Glomerular visceral epithelial cell (primary cell): ENCODE results near the gene KNDC1.
"Not testable (repeated sequence)": the region's sequence is repeated elsewhere in the genome, so short reads cannot be mapped to it uniquely, and the experiment has no call there.

Experiments
- DNase-seq: peaks from one replicate; pipeline ENCODE4 v3.0.0-alpha.2; 2016; ENCODE audit errors: extremely low spot score

KNDC1 gene

GRCh38 chr10:133124357-133125211 is 35.4 kb upstream of the KNDC1 start:
- no peak for DNase-seq

GRCh38 chr10:133125901-133126300 is 34.1 kb upstream of the KNDC1 start:
- DNase-seq, result no peak

DNA sequence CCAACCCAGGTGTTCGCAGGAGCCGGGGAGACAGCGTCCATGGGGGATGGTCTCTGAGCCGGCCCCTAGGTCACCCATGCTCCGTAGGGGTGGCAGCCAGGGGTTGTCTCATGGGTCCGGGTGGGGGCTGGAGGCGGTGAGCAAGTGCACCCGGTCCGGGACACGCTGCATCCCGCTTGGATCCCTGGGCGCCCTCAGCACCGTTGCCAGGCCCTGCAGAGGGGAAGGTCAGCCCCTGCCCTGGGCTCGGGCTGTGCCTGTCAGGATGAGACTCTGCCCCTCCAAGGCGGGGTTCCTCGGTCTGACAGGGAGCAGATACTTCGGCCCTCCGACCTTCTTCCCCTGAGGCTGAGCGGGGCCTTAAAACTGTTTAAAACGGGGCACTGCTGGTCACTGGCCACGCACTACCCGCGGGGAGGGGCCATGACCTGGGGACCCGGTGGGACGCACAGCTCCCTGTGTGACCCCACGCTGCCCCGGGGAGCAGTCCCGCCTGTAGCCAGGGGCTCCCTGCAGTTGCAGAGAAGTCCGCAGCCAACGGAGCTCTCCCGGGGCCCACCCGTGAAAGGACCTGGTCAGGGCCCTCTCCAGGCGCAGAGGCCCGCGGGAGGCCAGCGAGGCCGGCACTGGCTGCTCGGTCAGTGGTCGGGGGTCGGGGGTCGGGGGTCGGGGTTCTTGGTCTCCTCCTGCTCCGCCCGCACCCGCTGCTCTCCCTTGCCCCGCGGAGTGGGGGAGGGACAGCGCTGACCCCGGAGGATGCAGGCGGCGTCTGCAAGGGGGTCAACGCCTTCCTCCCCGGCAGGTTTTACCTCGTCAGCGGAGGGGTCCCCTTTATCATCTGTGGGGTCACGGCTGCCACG is 33.4 kb upstream of the KNDC1 start:
- DNase-seq, result no peak

GRCh38 chr10:133127291-133128125 is 32.5 kb upstream of the KNDC1 start:
- DNase-seq, result no peak

GRCh38 chr10:133128126-133129070 is 31.6 kb upstream of the KNDC1 start:
- DNase-seq, result no peak

DNA sequence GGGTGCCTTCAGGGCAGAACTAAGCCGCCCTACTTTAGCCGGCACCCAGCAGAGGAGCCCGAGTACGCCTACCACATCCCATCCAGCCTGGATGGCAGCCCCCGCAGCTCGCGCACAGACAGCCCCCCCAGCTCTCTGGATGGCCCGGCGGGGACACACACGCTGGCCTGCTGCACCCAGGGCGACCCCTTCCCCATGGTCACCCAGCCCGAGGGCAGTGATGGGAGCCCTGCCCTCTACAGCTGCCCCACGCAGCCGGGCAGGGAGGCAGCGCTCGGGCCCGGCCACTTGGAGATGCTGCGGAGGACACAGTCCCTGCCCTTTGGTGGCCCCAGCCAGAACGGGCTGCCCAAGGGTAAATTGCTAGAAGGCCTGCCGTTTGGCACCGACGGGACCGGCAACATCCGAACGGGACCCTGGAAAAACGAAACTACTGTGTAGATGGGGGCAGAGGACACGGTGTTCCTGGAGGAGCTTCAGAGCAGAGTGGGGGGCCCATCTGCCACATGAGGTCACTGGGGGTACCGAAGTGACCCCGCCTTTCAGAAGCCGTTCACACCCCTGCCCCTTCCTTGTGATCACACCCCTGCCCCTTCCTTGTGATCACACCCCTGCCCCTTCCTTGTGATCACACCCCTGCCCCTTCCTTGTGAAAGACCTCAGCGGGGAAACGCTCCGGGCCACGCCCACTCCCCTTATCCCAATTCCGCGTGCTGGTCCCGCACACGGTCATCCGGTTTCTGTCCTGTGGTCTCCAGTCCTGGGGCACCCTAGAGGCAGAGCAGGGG is 30.8 kb upstream of the KNDC1 start:
- no peak for DNase-seq

DNA sequence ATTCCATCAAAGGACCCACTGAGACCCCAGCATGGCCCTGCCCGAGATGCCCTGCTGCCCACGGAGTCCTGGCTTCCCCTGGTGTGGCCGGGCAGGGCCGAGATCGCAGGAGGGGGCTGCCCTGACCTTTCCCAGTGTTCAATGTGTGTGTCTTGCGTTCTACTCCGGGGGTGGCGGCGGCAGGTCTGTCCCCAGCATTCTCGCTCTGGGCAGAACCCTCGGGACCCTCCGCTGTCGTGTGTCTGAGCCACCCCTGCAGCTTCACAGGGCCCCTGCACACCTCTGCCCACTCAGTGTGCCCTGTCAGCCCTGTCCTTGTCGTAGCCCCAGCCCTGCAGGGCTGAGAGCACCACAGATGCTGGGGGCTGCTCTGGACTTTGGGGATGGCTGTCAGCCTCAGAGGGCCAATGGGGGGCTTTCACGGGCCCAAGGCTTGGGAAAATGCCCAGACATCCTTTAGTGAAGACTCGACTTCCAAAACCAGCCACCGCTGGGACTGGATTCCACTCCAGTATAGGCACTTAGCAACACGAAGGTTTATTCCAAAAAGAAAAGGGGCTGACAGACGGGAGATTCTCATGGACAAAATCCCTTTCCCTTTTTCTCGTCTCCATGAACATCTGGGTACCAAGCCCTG is 30.0 kb upstream of the KNDC1 start:
- no peak for DNase-seq

- DNase-seq, result no peak
Observed at GRCh38 chr10:133130602-133131001, 29.4 kb upstream of the KNDC1 start.

DNA sequence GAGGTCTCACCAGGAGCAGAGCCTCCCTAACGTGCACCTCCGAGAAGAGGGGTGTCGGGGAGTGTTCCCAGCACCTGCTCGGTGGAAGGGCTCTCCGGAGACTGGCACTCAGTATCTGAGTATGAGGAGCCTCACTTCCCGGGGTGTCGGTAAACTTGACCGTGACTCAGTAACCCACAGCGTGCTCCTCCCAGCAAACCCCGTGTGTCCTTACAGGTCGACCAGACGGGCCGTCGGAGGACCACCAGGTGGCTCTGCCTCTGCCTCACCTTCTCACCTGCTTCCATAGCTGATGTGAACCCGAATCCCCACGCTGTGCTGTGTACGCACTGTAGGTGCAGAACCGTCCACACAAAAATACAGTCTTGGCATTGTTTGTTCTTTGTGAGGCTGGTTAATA is 29.0 kb upstream of the KNDC1 start:
- no peak for DNase-seq

- peak; percentile 14 for DNase-seq
Observed at GRCh38 chr10:133131734-133132472, 28.1 kb upstream of the KNDC1 start.

DNA sequence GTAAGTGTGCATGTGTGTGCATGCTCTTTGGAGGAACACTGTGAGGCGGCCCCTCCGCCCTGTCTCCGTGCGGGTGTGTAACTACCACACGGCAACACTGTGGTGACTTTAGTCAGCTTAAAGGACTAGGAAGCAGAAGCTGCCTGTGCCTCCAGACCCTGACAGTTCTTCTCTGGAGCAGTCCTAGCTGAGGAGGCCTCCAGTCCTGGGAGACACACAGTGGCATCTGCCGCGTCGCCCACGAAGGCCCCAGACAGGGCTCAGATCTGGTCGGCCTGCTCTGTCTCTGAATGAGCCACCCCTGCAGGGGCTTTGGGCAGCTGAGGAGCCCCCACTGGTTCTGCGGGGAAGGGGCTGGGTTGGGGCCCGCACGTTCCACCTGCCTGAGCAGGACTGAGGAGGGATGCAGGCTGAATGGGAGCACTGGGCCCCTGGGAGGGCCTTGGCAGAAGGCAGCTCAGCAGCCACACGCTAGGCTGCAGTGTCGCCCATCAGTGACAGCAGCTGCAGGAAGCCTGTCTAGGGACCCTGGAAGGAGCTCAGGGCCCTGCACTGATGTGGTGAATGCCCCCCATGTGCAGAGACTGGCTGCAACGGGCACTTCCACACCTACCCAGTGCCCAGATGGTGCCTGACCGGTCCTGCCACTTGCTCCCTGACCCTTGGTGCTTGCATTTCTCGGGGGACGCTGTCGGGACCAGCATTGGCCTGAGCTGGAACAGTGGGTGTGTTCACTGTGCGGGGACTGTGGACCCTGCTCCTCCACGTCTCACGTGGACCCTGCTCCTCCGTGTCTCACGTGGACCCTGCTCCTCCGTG is 27.3 kb upstream of the KNDC1 start:
- DNase-seq, result no peak

DNA sequence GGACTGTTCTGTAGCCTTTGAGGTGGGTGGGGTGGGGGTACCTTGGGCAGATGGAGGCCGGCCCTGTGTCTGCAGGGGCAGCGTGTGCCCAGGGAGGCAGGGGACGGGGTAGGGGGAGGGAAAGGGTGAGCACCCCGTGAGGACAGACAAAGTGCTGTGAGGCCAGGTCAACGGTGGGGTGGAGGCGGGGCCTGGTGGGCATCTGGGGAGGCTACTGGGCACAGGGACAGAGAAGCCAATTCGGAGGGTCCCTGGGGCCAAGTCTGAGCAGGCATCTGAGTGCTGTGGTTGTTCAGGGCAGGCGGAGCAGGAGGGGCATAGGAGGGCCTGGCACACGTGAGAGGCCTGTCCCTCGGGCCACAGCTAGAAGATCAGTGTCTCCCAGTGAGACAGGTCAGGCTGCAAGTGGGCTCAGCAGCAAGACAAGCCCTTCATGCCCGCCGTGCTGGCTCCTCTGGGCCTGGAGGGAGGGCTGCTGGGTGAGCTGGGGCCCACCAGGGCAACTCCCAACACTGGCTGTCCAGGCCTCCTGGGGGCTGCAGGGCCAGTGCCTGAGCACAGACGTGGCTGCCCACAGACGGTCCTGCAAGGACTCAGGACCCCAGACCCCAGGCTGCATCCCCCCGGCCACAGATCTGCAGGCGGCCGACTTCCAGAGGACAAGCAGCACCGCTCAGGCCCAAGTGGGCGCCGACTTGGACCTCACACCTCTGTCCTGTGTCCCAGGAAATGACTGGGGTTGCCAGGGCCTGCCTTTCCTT is 26.4 kb upstream of the KNDC1 start:
- DNase-seq, result no peak

DNA sequence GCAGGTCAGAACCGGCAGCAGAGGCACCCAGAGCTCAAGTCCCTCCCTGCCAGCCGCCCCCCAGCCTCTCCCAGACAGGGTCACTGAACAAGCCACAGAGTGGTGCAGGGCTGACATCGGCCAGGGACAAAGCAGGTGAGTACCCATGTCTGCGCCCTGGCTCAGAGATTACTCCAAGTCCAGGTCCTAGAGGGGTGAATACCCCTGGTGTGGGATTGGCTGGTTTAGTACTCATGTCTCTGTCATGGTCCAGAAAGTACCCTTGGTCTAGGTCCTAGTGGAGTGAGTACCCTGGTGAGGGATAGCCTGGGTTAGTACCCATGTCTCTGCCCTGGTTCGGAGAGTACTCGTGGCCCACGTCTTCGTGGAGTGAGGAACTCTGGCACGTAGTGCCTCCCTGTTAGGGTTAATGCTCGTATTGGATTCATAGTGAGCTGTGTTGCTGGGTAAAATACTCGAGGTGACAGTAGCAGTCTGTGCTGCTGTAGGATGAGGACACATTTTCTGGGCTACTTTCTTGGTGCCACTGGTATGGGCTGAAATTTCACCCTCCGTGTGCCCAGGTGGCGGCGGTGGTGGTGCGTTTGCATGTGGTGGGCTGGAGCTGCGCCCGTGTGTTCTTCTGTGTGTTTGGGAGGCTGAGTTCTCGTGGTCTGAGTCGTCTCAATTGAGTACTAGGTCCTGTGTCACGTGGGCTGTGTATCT is 25.5 kb upstream of the KNDC1 start:
- DNase-seq, result no peak

GRCh38 chr10:133135116-133135465 is 24.9 kb upstream of the KNDC1 start:
- no peak for DNase-seq

DNA sequence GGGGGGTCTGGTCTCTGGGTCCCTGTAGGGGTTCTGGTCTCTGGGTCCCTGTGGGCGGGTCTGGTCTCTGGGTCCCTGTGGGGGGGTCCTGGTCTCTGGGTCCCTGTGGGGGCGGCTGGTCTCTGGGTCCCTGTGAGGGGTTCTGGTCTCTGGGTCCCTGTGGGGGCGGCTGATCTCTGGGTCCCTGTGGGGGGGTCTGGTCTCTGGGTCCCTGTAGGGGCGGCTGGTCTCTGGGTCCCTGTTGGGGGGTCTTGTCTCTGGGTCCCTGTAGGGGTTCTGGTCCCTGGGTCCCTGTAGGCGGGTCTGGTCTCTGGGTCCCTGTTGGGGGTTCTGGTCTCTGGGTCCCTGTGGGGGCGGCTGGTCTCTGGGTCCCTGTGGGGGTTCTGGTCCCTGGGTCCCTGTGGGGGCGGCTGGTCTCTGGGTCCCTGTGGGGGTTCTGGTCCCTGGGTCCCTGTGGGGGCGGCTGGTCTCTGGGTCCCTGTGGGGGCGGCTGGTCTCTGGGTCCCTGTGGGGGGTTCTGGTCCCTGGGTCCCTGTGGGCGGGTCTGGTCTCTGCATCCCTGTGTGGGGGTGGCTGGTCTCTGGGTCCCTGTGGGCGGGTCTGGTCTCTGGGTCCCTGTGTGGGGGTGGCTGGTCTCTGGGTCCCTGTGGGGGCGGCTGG is 22.4 kb upstream of the KNDC1 start:
- not testable (repeated sequence) for DNase-seq

DNA sequence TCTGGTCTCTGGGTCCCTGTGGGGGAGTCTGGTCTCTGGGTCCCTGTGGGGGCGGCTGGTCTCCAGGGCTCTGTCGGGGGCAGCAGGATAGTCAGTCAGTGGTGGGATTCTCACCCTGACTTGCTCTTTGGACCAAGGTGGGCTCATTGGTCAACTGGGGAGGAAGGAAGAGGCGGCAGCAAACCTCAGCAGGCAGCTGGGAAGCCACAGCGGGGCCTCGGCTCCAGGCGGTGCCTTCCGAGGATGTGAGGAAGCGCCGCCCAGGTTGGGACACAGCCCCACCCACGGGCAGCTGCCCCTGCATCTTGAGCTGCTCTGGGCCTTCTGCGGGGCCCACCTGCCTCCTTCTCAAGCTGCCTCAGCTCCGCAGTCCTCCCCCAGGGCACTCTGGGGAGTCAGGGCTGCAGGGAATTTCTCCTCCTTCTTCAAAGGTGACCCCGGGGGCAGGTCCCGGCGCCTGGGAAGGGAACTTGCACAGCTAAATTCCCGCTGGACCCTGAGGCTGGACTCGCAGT is 20.4 kb upstream of the KNDC1 start:
- no peak for DNase-seq
